SK-N-SH (cell line): Measurements from ENCODE around the gene TXNDC12.

Source experiments
- ELF1 ChIP-seq: IDR thresholded peaks from 2 replicates; pipeline ENCODE4 v1.4.0; 2012
- EZH2phosphoT487 ChIP-seq: fragments of 200-600 bp; sonication (generic); IDR thresholded peaks from 2 replicates; pipeline ENCODE4 v1.6.1; 2017; ENCODE audit warnings: low read depth, mixed run types, mild to moderate bottlenecking, antibody characterized with exemption, moderate library complexity, borderline replicate concordance
- FOXM1 ChIP-seq: IDR thresholded peaks from 2 replicates; pipeline ENCODE4 v1.4.0; 2012; ENCODE audit warnings: low read depth, mild to moderate bottlenecking
- GABPA ChIP-seq: IDR thresholded peaks from 2 replicates; pipeline ENCODE4 v1.4.0; 2012; ENCODE audit warnings: low read depth, mild to moderate bottlenecking
- POLR2AphosphoS5 ChIP-seq: IDR thresholded peaks from 2 replicates; pipeline ENCODE4 v1.6.1; 2012; ENCODE audit warnings: low read depth, low read length
- RCOR1 ChIP-seq: fragments of 150-350 bp; IDR thresholded peaks from 2 replicates; pipeline ENCODE4 v1.6.1; 2017; ENCODE audit warnings: antibody characterized with exemption, low read length
- SIN3A ChIP-seq: IDR thresholded peaks from 2 replicates; pipeline ENCODE4 v1.6.1; 2012; ENCODE audit warnings: low read depth, mild to moderate bottlenecking, low read length, moderate library complexity, borderline replicate concordance
- SMC3 ChIP-seq: IDR thresholded peaks from 2 replicates; pipeline ENCODE4 v1.6.1; 2012; ENCODE audit warnings: low read depth, low read length, improper control_type of control experiment
- ZBTB33 ChIP-seq: IDR thresholded peaks from 2 replicates; pipeline ENCODE4 v1.4.0; 2012; ENCODE audit warnings: low read depth, borderline replicate concordance

GRCh38 chr1:52028328-52028727 lies 26.7 kb downstream of the TXNDC12 start:
- TF ChIP-seq FOXM1 (no peak), SMC3 (no peak), POLR2AphosphoS5 (no peak), ZBTB33 (no peak), ELF1 (no peak), SIN3A (no peak), GABPA (no peak), RCOR1 (no peak), EZH2phosphoT487 (no peak)
